Amniotic epithelial cell (primary cell): ENCODE data around the gene BTBD9.
"Not testable (repeated sequence)": the region's sequence is repeated elsewhere in the genome, so short reads cannot be mapped to it uniquely, and the experiment has no call there.

ENCODE experiments used
- DNase-seq: peaks from one replicate; pipeline ENCODE4 v3.0.0-alpha.2; 2010; ENCODE audit warnings: low read depth

BTBD9 gene

GRCh38 chr6:38429546-38429945 lies 210.2 kb downstream of the BTBD9 start:
- no peak for DNase-seq

- no peak for DNase-seq
Observed at GRCh38 chr6:38427492-38428210, 212.1 kb downstream of the BTBD9 start.

- not testable (repeated sequence) for DNase-seq
Observed at GRCh38 chr6:38425788-38426488, 213.8 kb downstream of the BTBD9 start.

DNA sequence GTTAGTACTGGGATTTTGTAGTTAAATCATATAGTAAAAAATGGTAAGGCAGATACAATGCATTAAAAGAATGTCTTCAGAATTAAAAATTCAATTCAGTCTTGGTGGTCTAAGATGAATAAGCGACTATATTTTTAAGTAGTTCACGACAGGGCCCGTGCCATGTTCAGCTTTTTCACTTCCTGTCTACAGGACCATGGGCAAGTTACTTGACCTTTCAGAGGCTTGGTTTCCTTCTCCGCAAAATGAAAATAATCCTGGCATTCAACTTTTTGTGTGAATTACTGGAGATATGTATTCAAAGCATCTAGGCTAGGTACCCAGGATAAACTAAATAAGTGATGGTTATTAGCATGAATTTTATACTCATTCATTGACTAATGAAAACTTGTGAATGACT lies 216.0 kb downstream of the BTBD9 start:
- no peak for DNase-seq

GRCh38 chr6:38420207-38420606 lies 219.5 kb downstream of the BTBD9 start:
- peak; percentile 30 for DNase-seq

GRCh38 chr6:38417521-38417920 lies 222.2 kb downstream of the BTBD9 start:
- DNase-seq = peak; percentile 18

- no peak for DNase-seq
Observed at GRCh38 chr6:38415231-38416005, 224.3 kb downstream of the BTBD9 start.

GRCh38 chr6:38413102-38413800 lies 226.5 kb downstream of the BTBD9 start:
- DNase-seq = no peak

- no peak for DNase-seq
Observed at GRCh38 chr6:38407192-38407591, 232.5 kb downstream of the BTBD9 start.

- DNase-seq = no peak
Observed at GRCh38 chr6:38406096-38406495, 233.6 kb downstream of the BTBD9 start.

- peak; percentile 43 for DNase-seq
Observed at GRCh38 chr6:38404900-38405556, 234.7 kb downstream of the BTBD9 start.

DNA sequence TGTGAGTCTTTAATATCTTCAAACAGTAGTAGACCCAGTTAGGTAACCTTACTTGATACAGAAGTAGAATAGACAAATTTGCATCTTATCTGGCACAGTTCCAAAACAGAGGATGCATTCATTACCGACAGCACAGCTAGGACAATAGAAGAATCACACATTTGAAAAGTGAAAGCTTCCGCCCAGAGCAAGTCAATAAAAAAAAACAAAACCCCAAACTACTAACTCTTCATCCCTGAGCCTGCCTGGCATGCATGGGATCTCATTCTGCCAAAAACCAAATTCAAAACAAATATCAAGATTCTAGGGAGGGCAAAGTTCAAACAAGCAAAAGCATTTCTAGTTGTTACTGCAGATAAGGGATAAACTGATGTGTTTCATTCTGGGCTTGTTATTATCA lies 235.4 kb downstream of the BTBD9 start:
- no peak for DNase-seq

GRCh38 chr6:38403548-38403947 lies 236.2 kb downstream of the BTBD9 start:
- DNase-seq = no peak

DNA sequence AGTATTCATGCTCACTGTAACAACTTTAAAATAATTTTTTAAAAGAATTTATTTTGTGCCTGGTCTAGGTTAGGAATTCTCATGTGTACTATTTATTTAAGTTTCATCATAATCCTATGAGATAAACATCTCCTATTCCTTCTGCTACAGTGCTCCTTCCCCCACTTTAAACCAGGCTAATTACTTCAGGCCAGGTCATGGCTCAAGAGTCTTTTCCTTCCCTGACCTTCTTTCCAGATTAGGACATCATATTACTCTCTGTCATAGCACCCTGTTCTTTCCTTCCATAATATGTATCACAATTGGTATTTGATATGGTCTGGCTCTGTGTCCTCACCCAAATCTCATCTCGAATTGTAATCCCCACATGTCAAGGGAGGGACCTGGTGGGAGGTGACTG lies 239.0 kb downstream of the BTBD9 start:
- DNase-seq = peak; percentile 27

DNA sequence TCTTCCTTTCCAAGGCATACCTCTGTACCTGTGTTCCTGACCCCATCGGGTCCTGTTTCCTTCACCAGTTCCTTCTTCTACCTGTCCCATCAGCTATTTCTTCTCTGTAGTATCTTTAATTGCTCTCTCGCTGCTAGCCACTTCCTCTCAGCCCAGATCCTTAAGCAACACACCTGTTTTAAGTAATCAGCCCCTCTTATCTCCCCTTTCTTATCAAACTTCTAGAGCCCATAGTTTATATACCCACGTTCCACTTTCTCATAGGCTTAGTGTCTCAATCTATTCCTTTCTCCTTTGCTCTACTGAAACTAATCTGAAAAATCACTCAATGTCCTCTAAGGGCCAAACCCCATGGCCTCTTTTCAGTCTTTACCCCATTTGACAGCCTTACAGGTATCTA lies 239.6 kb downstream of the BTBD9 start:
- DNase-seq = no peak

DNA sequence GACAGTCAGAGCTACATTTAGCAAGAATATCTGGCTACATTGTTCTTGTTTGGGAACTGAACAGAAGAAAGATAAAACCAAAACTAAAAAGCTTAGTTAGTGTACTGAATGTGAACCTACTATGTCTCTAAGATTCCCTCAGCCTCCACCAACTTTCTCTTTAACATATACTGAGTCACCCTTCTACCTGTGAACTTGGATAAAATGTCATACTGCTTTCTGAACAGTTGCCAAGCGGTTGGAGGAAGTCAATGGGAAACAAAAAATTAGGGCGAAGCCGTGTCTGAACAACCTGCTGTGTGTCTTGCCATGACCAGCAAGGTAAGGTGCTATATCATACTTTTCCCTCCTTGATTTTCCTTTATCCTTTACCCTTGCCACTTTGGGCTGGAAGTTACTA lies 243.5 kb downstream of the BTBD9 start:
- DNase-seq = no peak

DNA sequence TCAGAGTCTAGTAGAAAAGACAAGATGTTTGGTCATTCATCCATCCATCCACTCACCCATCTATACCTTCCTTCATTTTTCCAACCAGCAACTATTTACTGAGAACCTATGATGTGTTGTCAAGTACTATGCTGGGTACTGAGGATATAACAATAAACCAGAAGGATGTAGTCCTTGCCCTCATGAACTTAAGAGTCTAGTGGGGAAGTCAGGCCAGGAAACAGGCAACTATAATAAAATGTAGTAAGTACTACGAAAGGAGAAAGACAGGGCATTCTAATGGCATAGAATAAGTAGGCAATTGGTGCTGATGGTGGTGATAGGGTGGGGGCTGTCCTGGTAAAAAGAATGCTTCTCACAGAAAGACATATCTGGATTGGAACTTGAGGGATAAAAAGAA lies 245.7 kb downstream of the BTBD9 start:
- no peak for DNase-seq

GRCh38 chr6:38391626-38392579 lies 247.8 kb downstream of the BTBD9 start:
- DNase-seq = peak; percentile 37

GRCh38 chr6:38391206-38391605 lies 248.5 kb downstream of the BTBD9 start:
- DNase-seq = peak; percentile 20

DNA sequence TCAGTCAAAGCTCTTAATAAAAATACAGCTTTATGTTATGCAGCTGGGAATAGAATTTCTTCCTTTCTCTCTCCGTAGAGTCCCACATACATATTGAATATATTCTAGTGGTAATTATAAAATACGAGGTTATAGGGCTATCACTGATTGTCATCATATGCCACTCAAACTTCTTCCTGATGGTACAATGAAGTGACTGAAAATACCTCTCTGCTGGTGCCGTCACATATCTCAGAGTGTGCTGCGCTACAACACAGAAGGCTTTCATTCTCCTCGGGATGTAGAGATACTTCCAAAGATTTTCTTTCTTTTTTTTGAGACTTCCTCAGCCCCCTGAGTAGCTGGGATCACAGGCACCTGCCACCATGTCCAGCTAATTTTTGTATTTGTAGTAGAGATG lies 249.9 kb downstream of the BTBD9 start:
- no peak for DNase-seq

DNA sequence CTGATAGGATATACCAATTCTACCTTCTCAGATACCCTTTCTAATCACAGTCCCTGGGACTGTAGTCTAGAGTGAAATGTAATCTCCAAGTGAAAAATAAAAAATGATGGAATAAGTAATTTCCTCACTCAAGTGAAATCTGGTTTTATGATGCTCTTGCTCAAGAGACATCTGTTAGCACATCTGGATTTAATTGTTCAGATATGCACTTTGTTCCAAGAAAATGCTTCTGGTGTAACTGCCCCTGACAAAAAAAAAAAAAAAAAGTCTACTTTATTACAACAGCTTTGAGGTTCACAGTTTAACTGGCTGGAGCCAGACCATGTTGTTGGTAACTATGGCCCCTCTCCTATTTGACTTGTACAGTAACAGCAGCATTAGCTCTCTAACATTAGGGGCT lies 251.8 kb downstream of the BTBD9 start:
- DNase-seq = peak; percentile 64
